GM12891 (cell line): Measurements from ENCODE around the gene PARP12.

ENCODE experiments used
- POLR2A ChIP-seq: IDR thresholded peaks from 2 replicates; pipeline ENCODE4 v1.6.1; 2011; ENCODE audit warnings: low read depth, low read length, control low read depth
- POLR2AphosphoS5 ChIP-seq: IDR thresholded peaks from 2 replicates; pipeline ENCODE4 v1.6.1; 2011; ENCODE audit warnings: low read depth, low read length, control low read depth
- TAF1 ChIP-seq: IDR thresholded peaks from 2 replicates; pipeline ENCODE4 v1.6.1; 2011; ENCODE audit warnings: low read depth, low read length, control low read depth

DNA sequence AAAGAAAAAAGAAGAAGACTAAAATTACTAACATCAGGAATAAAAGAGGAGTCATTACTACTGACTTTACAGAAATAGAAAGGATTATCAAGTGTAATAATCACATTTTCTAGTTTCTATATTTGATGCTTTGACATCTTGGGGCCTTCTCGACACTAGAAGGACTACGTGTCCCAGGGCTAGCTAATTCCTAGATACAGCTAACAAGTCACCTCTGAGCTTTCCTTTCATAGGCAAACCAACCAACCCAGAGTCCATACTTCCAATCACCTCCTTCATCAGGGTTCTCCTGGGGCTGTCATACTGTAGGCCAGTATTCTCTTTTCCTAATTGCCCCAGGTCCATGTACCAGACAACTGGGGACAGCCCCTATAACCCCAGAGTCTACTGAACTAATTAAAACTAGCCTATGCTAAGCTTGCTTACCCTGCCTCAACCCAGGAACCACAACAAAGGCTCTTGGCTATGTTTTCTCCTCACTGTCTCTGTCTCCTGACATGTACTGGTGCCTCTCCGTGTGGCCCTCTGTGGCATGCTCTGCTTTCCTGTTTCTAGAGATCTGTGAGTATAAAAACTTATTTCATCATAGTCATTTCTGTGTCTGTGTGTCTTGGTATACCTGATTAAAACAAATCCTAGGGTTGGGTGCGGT, 6.7 kb upstream of the PARP12 start:
- no peak for TF ChIP-seq TAF1
- no peak for TF ChIP-seq POLR2A
- TF ChIP-seq POLR2AphosphoS5 = no peak
